HepG2 (cell line): Measurements from ENCODE around the gene ZNF217. TPM values are rescaled to one million over a fixed set of nuclear protein-coding genes. Genes with fewer than 3 reads are reported as not detected.

Experiments
- ATAD3A ChIP-seq: sonication (generic); formaldehyde crosslinking; IDR thresholded peaks from 2 replicates; pipeline ENCODE4 v1.4.0; 2020; ENCODE audit warnings: missing genetic modification reagents
- CBX1 ChIP-seq: IDR thresholded peaks from one replicate; pipeline ENCODE4 v1.6.1; 2016; ENCODE audit warnings: antibody characterized with exemption, low read depth
- CEBPB ChIP-seq: IDR thresholded peaks from 2 replicates; pipeline ENCODE4 v1.6.1; 2011; ENCODE audit warnings: low read depth, low read length, improper control_type of control experiment, borderline replicate concordance
- GFI1 ChIP-seq: sonication (generic); formaldehyde crosslinking; IDR thresholded peaks from 2 replicates; pipeline ENCODE4 v1.5.0; 2020; ENCODE audit warnings: missing genetic modification reagents, mild to moderate bottlenecking, borderline replicate concordance
- KDM2A ChIP-seq: sonication (generic); formaldehyde crosslinking; IDR thresholded peaks from 2 replicates; pipeline ENCODE4 v1.4.0; 2020; ENCODE audit warnings: low read depth, missing genetic modification reagents, borderline replicate concordance
- LBX2 ChIP-seq: sonication (generic); formaldehyde crosslinking; IDR thresholded peaks from 2 replicates; pipeline ENCODE4 v1.5.0; 2020; ENCODE audit warnings: missing genetic modification reagents, mild to moderate bottlenecking, borderline replicate concordance
- MATR3 ChIP-seq: sonication (generic); formaldehyde crosslinking; IDR thresholded peaks from 2 replicates; pipeline ENCODE4 v1.4.0; 2020; ENCODE audit warnings: missing genetic modification reagents
- NAIF1 ChIP-seq: sonication (generic); formaldehyde crosslinking; IDR thresholded peaks from 2 replicates; pipeline ENCODE4 v1.5.0; 2020; ENCODE audit warnings: mild to moderate bottlenecking, missing genetic modification reagents, borderline replicate concordance
- POLR2A ChIP-seq, 2 experiments: IDR thresholded peaks; 2 replicates each; pipeline ENCODE4 v1.6.1; 2011; ENCODE audit warnings: low read depth in 2 of 2, low read length in 2 of 2, mild to moderate bottlenecking in 1 of 2, moderate library complexity in 1 of 2; ENCODE audit not compliant: insufficient read depth in 1 of 2
- THAP11 ChIP-seq: IDR thresholded peaks from 2 replicates; pipeline ENCODE4 v1.6.1; 2016; ENCODE audit warnings: missing biosample characterization, missing genetic modification reagents
- THAP9 ChIP-seq: sonication (generic); formaldehyde crosslinking; IDR thresholded peaks from 2 replicates; pipeline ENCODE4; 2020; ENCODE audit warnings: missing genetic modification reagents, mild to moderate bottlenecking, borderline replicate concordance
- TOPORS ChIP-seq: sonication (generic); formaldehyde crosslinking; IDR thresholded peaks from 2 replicates; pipeline ENCODE4 v1.8.0; 2023; ENCODE audit warnings: mild to moderate bottlenecking, missing genetic modification reagents
- ZBTB46 ChIP-seq: sonication (generic); formaldehyde crosslinking; IDR thresholded peaks from 2 replicates; pipeline ENCODE4 v1.4.0; 2020; ENCODE audit warnings: mild to moderate bottlenecking, missing genetic modification reagents, borderline replicate concordance
- ZNF30 ChIP-seq: sonication (generic); formaldehyde crosslinking; IDR thresholded peaks from 2 replicates; pipeline ENCODE4 v1.5.0; 2020; ENCODE audit warnings: mild to moderate bottlenecking, missing genetic modification reagents
- ZNF362 ChIP-seq: sonication (generic); formaldehyde crosslinking; IDR thresholded peaks from 2 replicates; pipeline ENCODE4 v1.4.0; 2020; ENCODE audit warnings: missing genetic modification reagents, mild to moderate bottlenecking, borderline replicate concordance
- ZNF512B ChIP-seq: sonication (generic); formaldehyde crosslinking; IDR thresholded peaks from 2 replicates; pipeline ENCODE4 v1.5.1; 2020; ENCODE audit warnings: missing genetic modification reagents, mild to moderate bottlenecking, borderline replicate concordance
- ZSCAN21 ChIP-seq: sonication (generic); formaldehyde crosslinking; IDR thresholded peaks from 2 replicates; pipeline ENCODE4 v1.8.0; 2022; ENCODE audit warnings: mild to moderate bottlenecking, missing genetic modification reagents, moderate library complexity, borderline replicate concordance
- ZSCAN5A ChIP-seq: sonication (generic); formaldehyde crosslinking; IDR thresholded peaks from 2 replicates; pipeline ENCODE4 v1.8.0; 2022; ENCODE audit warnings: mild to moderate bottlenecking, missing genetic modification reagents, borderline replicate concordance
- polyA plus RNA-seq, 8 experiments: library from polyadenylated mRNA; depleted of rRNA in 3 of 8; stranded (reverse) in 7 of 8; unstranded in 1 of 8; fragments of >200 nt; fragmentation: Illumina TruSeq in 4 of 8; extraction: Trizol in 4 of 8; gene quantifications; 2 replicates each; pipeline versions ENCODE4 v1.2.1 to v1.2.3, GENCODE V29; 2011 to 2016; ENCODE audit warnings: low read depth in 4 of 8, missing spikeins in 1 of 8, mixed read lengths in 1 of 8; ENCODE audit not compliant: insufficient read depth in 1 of 8
- total RNA-seq, 5 experiments: library from RNA; depleted of rRNA; stranded (reverse); fragments of >200 nt; fragmentation: Illumina TruSeq; extraction: Trizol; gene quantifications; 2 replicates each; pipeline ENCODE4 v1.2.3, GENCODE V29; 2016; ENCODE audit warnings: low read depth in 1 of 5

Gene ZNF217
- total and polyA plus RNA-seq, 2 of the 13 experiments (the other 11 are each of a cell fraction or from before 2014, with no cell fraction given), result 22.3 to 29.8 TPM

GRCh38 chr20:53582574-53583351 lies 10.9 kb downstream of the ZNF217 start (continued):
- TF ChIP-seq THAP9 (CRISPR knock-in tag) (no peak), ZBTB46 (CRISPR knock-in tag) (no peak), ZNF30 (CRISPR knock-in tag) (no peak), TOPORS (CRISPR knock-in tag) (no peak), GFI1 (CRISPR knock-in tag) (no peak), KDM2A (CRISPR knock-in tag) (no peak), ZNF512B (CRISPR knock-in tag) (no peak), LBX2 (no peak), ATAD3A (CRISPR knock-in tag) (no peak), POLR2A (IDR thresholded peaks at IDR 0.05; ENCODE audit: insufficient read depth in 1 of 2, low read depth in 2 of 2, low read length in 2 of 2) (no peak), CBX1 (no peak), ZNF362 (CRISPR knock-in tag) (peak; percentile 74), MATR3 (CRISPR knock-in tag) (no peak), THAP11 (peak; percentile 47; the same call in 1 of the 2 replicates), ZSCAN5A (CRISPR knock-in tag) (no peak), NAIF1 (CRISPR knock-in tag) (no peak), ZSCAN21 (CRISPR knock-in tag) (no peak), CEBPB (peak; percentile 90)
